MM.1S (cell line): Measurements from ENCODE around the gene AJUBA.

Source experiments
- DNase-seq: peaks from one replicate; pipeline ENCODE4 v3.0.0-alpha.2; 2015
- H2AFZ ChIP-seq: fragments of 300-600 bp; sonication (generic); 2 replicates; pipeline ENCODE4 v1.6.0; 2016; ENCODE audit warnings: antibody characterized with exemption, low read length
- H3F3A ChIP-seq: fragments of 300-600 bp; sonication (generic); 2 replicates; pipeline ENCODE4 v1.6.1; 2016; ENCODE audit warnings: mild to moderate bottlenecking, antibody characterized with exemption, low read length, moderate library complexity, mixed read lengths; ENCODE audit not compliant: insufficient read depth
- H3K27ac ChIP-seq: fragments of 300-600 bp; sonication (generic); 2 replicates; pipeline ENCODE4 v1.5.1; 2016; ENCODE audit warnings: mild to moderate bottlenecking, low read length
- H3K27me3 ChIP-seq: fragments of 300-600 bp; sonication (generic); replicated peaks from 2 replicates; pipeline ENCODE4 v1.6.0; 2016; ENCODE audit warnings: low read length; ENCODE audit not compliant: insufficient read depth
- H3K36me3 ChIP-seq: fragments of 300-600 bp; sonication (generic); replicated peaks from 2 replicates; pipeline ENCODE4 v1.6.1; 2016; ENCODE audit warnings: mild to moderate bottlenecking, low read length, mixed read lengths; ENCODE audit not compliant: insufficient read depth
- H3K4me1 ChIP-seq: fragments of 300-600 bp; sonication (generic); 2 replicates; pipeline ENCODE4 v1.6.1; 2016; ENCODE audit warnings: low read length, mixed read lengths
- H3K4me2 ChIP-seq: fragments of 300-600 bp; sonication (generic); 2 replicates; pipeline ENCODE4 v1.6.0; 2016; ENCODE audit warnings: low read depth, low read length
- H3K4me3 ChIP-seq: fragments of 300-600 bp; sonication (generic); 2 replicates; pipeline ENCODE4 v1.5.1; 2016; ENCODE audit warnings: low read length, mixed read lengths
- H3K79me2 ChIP-seq: fragments of 300-600 bp; sonication (generic); 2 replicates; pipeline ENCODE4 v1.6.1; 2016; ENCODE audit warnings: mixed run types, low read length, mixed read lengths
- H3K9ac ChIP-seq: fragments of 300-600 bp; sonication (generic); 2 replicates; pipeline ENCODE4 v1.6.1; 2016; ENCODE audit warnings: low read length, mixed read lengths
- H3K9me2 ChIP-seq: fragments of 300-600 bp; sonication (generic); replicated peaks from 2 replicates; pipeline ENCODE4 v1.6.1; 2016; ENCODE audit warnings: mild to moderate bottlenecking, low read length, mixed read lengths; ENCODE audit not compliant: insufficient read depth
- H3K9me3 ChIP-seq: fragments of 300-600 bp; sonication (generic); replicated peaks from 2 replicates; pipeline ENCODE4 v1.6.1; 2016; ENCODE audit warnings: mild to moderate bottlenecking, low read length, mixed read lengths; ENCODE audit not compliant: insufficient read depth
- H4K20me1 ChIP-seq: fragments of 300-600 bp; sonication (generic); 2 replicates; pipeline ENCODE4 v1.6.1; 2016; ENCODE audit warnings: mild to moderate bottlenecking, low read length, moderate library complexity, mixed read lengths; ENCODE audit not compliant: insufficient read depth
- CTCF ChIP-seq: fragments of 300-600 bp; sonication (generic); IDR thresholded peaks from 2 replicates; pipeline ENCODE4 v1.5.1; 2016; ENCODE audit warnings: antibody characterized with exemption, low read length, mixed read lengths
- EZH2 ChIP-seq: fragments of 300-600 bp; sonication (generic); optimal IDR thresholded peaks from 2 replicates; pipeline ENCODE3; 2017; ENCODE audit warnings: low read depth, mild to moderate bottlenecking, antibody characterized with exemption, low read length, mixed read lengths
- EZH2phosphoT487 ChIP-seq: fragments of 300-600 bp; sonication (generic); IDR thresholded peaks from 2 replicates; pipeline ENCODE4 v1.6.1; 2018; ENCODE audit warnings: antibody characterized with exemption, low read length

AJUBA gene

GRCh38 chr14:22928237-22929103 is 53.9 kb downstream of the AJUBA start:
- DNase-seq = no peak
- H2AFZ ChIP-seq = peak overlapping the region; percentile 67; the same call in 1 of the 2 replicates

GRCh38 chr14:22926316-22926715 is 56.0 kb downstream of the AJUBA start:
- H3K27me3 ChIP-seq = no peaks in the 10 kb centered on the region
- H2AFZ ChIP-seq = no peak overlapping the region
- no peak for DNase-seq
- 0 out of 2 replicates have a peak, but pooled peaks cover 3% of the 10 kb centered on the region for H3K4me1 ChIP-seq
- no peaks in the 10 kb centered on the region for H3K9me3 ChIP-seq
- H3K9me2 ChIP-seq = no peaks in the 10 kb centered on the region
- H3F3A ChIP-seq = peaks cover 5% of the 10 kb centered on the region; the same call in 1 of the 2 replicates
- no peak for TF ChIP-seq CTCF
- TF ChIP-seq EZH2phosphoT487 = no peak
- no peak for TF ChIP-seq EZH2
- H3K4me3 ChIP-seq = no peak overlapping the region
- no peak overlapping the region for H3K27ac ChIP-seq
- H3K36me3 ChIP-seq = no peaks in the 10 kb centered on the region
- H3K4me2 ChIP-seq = no peak overlapping the region
- no peaks in the 10 kb centered on the region for H4K20me1 ChIP-seq
- no peak overlapping the region for H3K9ac ChIP-seq
- peaks cover 15% of the 10 kb centered on the region for H3K79me2 ChIP-seq

More at GRCh38 chr14:22928237-22929103, 53.9 kb downstream of the AJUBA start:
- TF ChIP-seq EZH2 (no peak), EZH2phosphoT487 (no peak), CTCF (no peak)
- H3K36me3 ChIP-seq = no peaks in the 10 kb centered on the region
- peaks cover 5% of the 10 kb centered on the region; the same call in 1 of the 2 replicates for H3F3A ChIP-seq
- no peaks in the 10 kb centered on the region for H3K27me3 ChIP-seq
- no peaks in the 10 kb centered on the region for H3K9me3 ChIP-seq
- peak overlapping the region; percentile 67 for H3K27ac ChIP-seq
- H4K20me1 ChIP-seq = no peaks in the 10 kb centered on the region
- H3K9ac ChIP-seq = peak overlapping the region; percentile 93
- H3K79me2 ChIP-seq = peaks cover 15% of the 10 kb centered on the region
- H3K4me1 ChIP-seq = 0 out of 2 replicates have a peak, but pooled peaks cover 3% of the 10 kb centered on the region
- H3K4me3 ChIP-seq = peak overlapping the region; percentile 93
- H3K4me2 ChIP-seq = peak overlapping the region; percentile 83
- H3K9me2 ChIP-seq = no peaks in the 10 kb centered on the region

- Histone ChIP-seq H3K36me3 (no peaks in the 10 kb centered on the region), H3K4me2 (no peak overlapping the region)
- no peak for TF ChIP-seq EZH2
- TF ChIP-seq EZH2phosphoT487 = no peak
These were observed 56.8 kb downstream of the AJUBA start for GRCh38 chr14:22925513-22925912.

GRCh38 chr14:22923746-22924145 is 58.6 kb downstream of the AJUBA start:
- DNase-seq = no peak
- Histone ChIP-seq H3K9ac (no peak overlapping the region), H3K9me2 (no peaks in the 10 kb centered on the region), H3K4me1 (peaks cover 11% of the 10 kb centered on the region; the same call in 1 of the 2 replicates), H3K36me3 (no peaks in the 10 kb centered on the region), H3K9me3 (no peaks in the 10 kb centered on the region), H3F3A (0 out of 2 replicates have a peak, but pooled peaks cover 6% of the 10 kb centered on the region), H3K79me2 (peaks cover 12% of the 10 kb centered on the region), H3K27ac (no peak overlapping the region), H3K4me2 (no peak overlapping the region), H3K4me3 (no peak overlapping the region), H3K27me3 (no peaks in the 10 kb centered on the region), H4K20me1 (no peaks in the 10 kb centered on the region), H2AFZ (no peak overlapping the region)
- TF ChIP-seq EZH2phosphoT487 (no peak), CTCF (no peak), EZH2 (no peak)

More at GRCh38 chr14:22925513-22925912, 56.8 kb downstream of the AJUBA start:
- Histone ChIP-seq H4K20me1 (no peaks in the 10 kb centered on the region), H3K27ac (no peak overlapping the region), H3K9me3 (no peaks in the 10 kb centered on the region), H3K4me3 (no peak overlapping the region), H3K9me2 (no peaks in the 10 kb centered on the region), H3F3A (peaks cover 5% of the 10 kb centered on the region; the same call in 1 of the 2 replicates), H2AFZ (no peak overlapping the region), H3K4me1 (0 out of 2 replicates have a peak, but pooled peaks cover 3% of the 10 kb centered on the region), H3K79me2 (peaks cover 15% of the 10 kb centered on the region), H3K9ac (no peak overlapping the region), H3K27me3 (no peaks in the 10 kb centered on the region)
- no peak for DNase-seq
